ENCODE measurements around the gene DIAPH2.
A peak's percentile ranks its signal among the peaks of the same experiment; 100 is the strongest.

The DIAPH2 gene

GRCh38 chrX:97482666-97483300, 798.1 kb downstream of the DIAPH2 start:
- no peak for DNase-seq (ENCODE audit: low spot score)

GRCh38 chrX:97490656-97491055, 806.0 kb downstream of the DIAPH2 start:
- no peak for DNase-seq (ENCODE audit: low spot score)

GRCh38 chrX:97494756-97495372, 810.2 kb downstream of the DIAPH2 start:
- no peak for DNase-seq (ENCODE audit: low spot score)

- no peak for DNase-seq (ENCODE audit: low spot score)
These were observed 813.5 kb downstream of the DIAPH2 start for GRCh38 chrX:97498093-97498492.

GRCh38 chrX:97504431-97504830, 819.8 kb downstream of the DIAPH2 start:
- DNase-seq (ENCODE audit: low spot score) = no peak

- DNase-seq (ENCODE audit: low spot score) = no peak
These were observed 833.1 kb downstream of the DIAPH2 start for GRCh38 chrX:97517763-97518162.

GRCh38 chrX:97522307-97522706, 837.7 kb downstream of the DIAPH2 start:
- DNase-seq (ENCODE audit: low spot score) = no peak

GRCh38 chrX:97524340-97524739, 839.7 kb downstream of the DIAPH2 start:
- DNase-seq (ENCODE audit: low spot score) = no peak

GRCh38 chrX:97524997-97525396, 840.4 kb downstream of the DIAPH2 start:
- no peak for DNase-seq (ENCODE audit: low spot score)

GRCh38 chrX:97525981-97526380, 841.3 kb downstream of the DIAPH2 start:
- no peak for DNase-seq (ENCODE audit: low spot score)

GRCh38 chrX:97527725-97528124, 843.1 kb downstream of the DIAPH2 start:
- no peak for DNase-seq (ENCODE audit: low spot score)

GRCh38 chrX:97529536-97530200, 845.0 kb downstream of the DIAPH2 start:
- no peak for DNase-seq (ENCODE audit: low spot score)

GRCh38 chrX:97531825-97532224, 847.2 kb downstream of the DIAPH2 start:
- DNase-seq (ENCODE audit: low spot score) = no peak

GRCh38 chrX:97538745-97539144, 854.1 kb downstream of the DIAPH2 start:
- no peak for DNase-seq (ENCODE audit: low spot score)

- no peak for DNase-seq (ENCODE audit: low spot score)
These were observed 855.4 kb downstream of the DIAPH2 start for GRCh38 chrX:97539970-97540519.

- DNase-seq (ENCODE audit: low spot score) = no peak
These were observed 863.4 kb downstream of the DIAPH2 start for GRCh38 chrX:97547877-97548578.

- DNase-seq (ENCODE audit: low spot score) = no peak
These were observed 867.2 kb downstream of the DIAPH2 start for GRCh38 chrX:97551821-97552220.

- DNase-seq (ENCODE audit: low spot score) = no peak
These were observed 869.2 kb downstream of the DIAPH2 start for GRCh38 chrX:97553833-97554232.

- DNase-seq (ENCODE audit: low spot score) = no peak
These were observed 871.7 kb downstream of the DIAPH2 start for GRCh38 chrX:97556359-97556758.

- peak; percentile 45 for DNase-seq (ENCODE audit: low spot score)
These were observed 879.0 kb downstream of the DIAPH2 start for GRCh38 chrX:97563531-97564133.

GRCh38 chrX:97564496-97564895, 879.9 kb downstream of the DIAPH2 start:
- no peak for DNase-seq (ENCODE audit: low spot score)

GRCh38 chrX:97587171-97587570, 902.5 kb downstream of the DIAPH2 start:
- DNase-seq (ENCODE audit: low spot score) = no peak
